IMR-90 (cell line): ENCODE data around the gene CD8A. TPM values are rescaled to one million over a fixed set of nuclear protein-coding genes. Genes with fewer than 3 reads are reported as not detected.

ENCODE experiments used
- ATAC-seq: fragments of 200-7000 bp; cut with Tn5 transposase; 2 replicates; pipeline ENCODE4 v1.9.1; 2020; ENCODE audit warnings: low read depth, mild to moderate bottlenecking, moderate library complexity
- BruUV-seq: library from RNA; stranded (reverse); fragments of 400-500 nt; replicated peaks from 2 replicates; lab custom pipeline; 2021; lab: Mats Ljungman, UMichigan
- CTCF ChIA-PET: fragments of 300-600 bp; formaldehyde crosslinking; extraction: SDS; loops from one replicate; lab custom pipeline; 2021; ENCODE audit warnings: antibody characterized with exemption; lab: Yijun Ruan, JAX
- POLR2A ChIA-PET: fragments of 300-600 bp; sonication (Branson Sonifier 250); formaldehyde crosslinking; loops from one replicate; lab custom pipeline; 2022; ENCODE audit warnings: antibody characterized with exemption; ENCODE audit not compliant: unreplicated experiment; lab: Charles Lee
- DNase-seq: peaks from one replicate; pipeline ENCODE4 v3.0.0; 2013
- H2AFZ ChIP-seq: replicated peaks from 2 replicates; pipeline ENCODE3; 2013; ENCODE audit warnings: low read length, mild to moderate bottlenecking; ENCODE audit not compliant: poor library complexity
- H2AK5ac ChIP-seq: 2 replicates; pipeline ENCODE4 v1.6.1; 2013; ENCODE audit warnings: low read depth, low read length, inconsistent platforms
- H2AK9ac ChIP-seq: replicated peaks from 2 replicates; pipeline ENCODE3; 2013; ENCODE audit warnings: mild to moderate bottlenecking, low read depth, low read length, moderate library complexity; ENCODE audit not compliant: poor library complexity
- H2BK120ac ChIP-seq: 2 replicates; pipeline ENCODE4 v1.6.1; 2013; ENCODE audit warnings: low read depth, low read length, inconsistent platforms
- H2BK15ac ChIP-seq: 3 replicates; pipeline ENCODE4 v1.6.1; 2013; ENCODE audit warnings: low read depth, low read length, inconsistent platforms
- H2BK20ac ChIP-seq: 2 replicates; pipeline ENCODE4 v1.6.1; 2013; ENCODE audit warnings: low read depth, mild to moderate bottlenecking, inconsistent platforms, low read length, moderate library complexity
- H2BK5ac ChIP-seq: 2 replicates; pipeline ENCODE4 v1.6.1; 2013; ENCODE audit warnings: mild to moderate bottlenecking, low read depth, low read length, inconsistent platforms; ENCODE audit not compliant: poor library complexity, severe bottlenecking
- H3K14ac ChIP-seq: replicated peaks from 2 replicates; pipeline ENCODE4 v1.6.1; 2013; ENCODE audit warnings: low read depth, low read length, inconsistent platforms
- H3K18ac ChIP-seq: 2 replicates; pipeline ENCODE4 v1.6.1; 2013; ENCODE audit warnings: low read depth, low read length, control low read depth
- H3K23ac ChIP-seq: 2 replicates; pipeline ENCODE4 v1.6.1; 2013; ENCODE audit warnings: low read depth, low read length, inconsistent platforms
- H3K27ac ChIP-seq: 2 replicates; pipeline ENCODE4 v1.5.1; 2013; ENCODE audit warnings: mild to moderate bottlenecking, control low read depth, low read length; ENCODE audit not compliant: insufficient read depth
- H3K27me3 ChIP-seq: 2 replicates; pipeline ENCODE4 v1.6.1; 2013; ENCODE audit warnings: low read length; ENCODE audit not compliant: control insufficient read depth, insufficient read depth
- H3K36me3 ChIP-seq: 2 replicates; pipeline ENCODE4 v1.6.1; 2013; ENCODE audit warnings: low read length, mixed read lengths; ENCODE audit not compliant: control insufficient read depth, insufficient read depth
- H3K4ac ChIP-seq: 2 replicates; pipeline ENCODE4 v1.6.1; 2013; ENCODE audit warnings: low read depth, low read length, inconsistent platforms
- H3K4me1 ChIP-seq: 2 replicates; pipeline ENCODE4 v1.6.1; 2013; ENCODE audit warnings: low read length, mixed read lengths; ENCODE audit not compliant: control insufficient read depth, insufficient read depth
- H3K4me2 ChIP-seq: 2 replicates; pipeline ENCODE4 v1.6.1; 2013; ENCODE audit warnings: low read depth, mild to moderate bottlenecking, control low read depth, low read length, moderate library complexity
- H3K4me3 ChIP-seq: 2 replicates; pipeline ENCODE4 v1.5.1; 2013; ENCODE audit warnings: low read depth, mild to moderate bottlenecking, control low read depth, low read length, moderate library complexity; ENCODE audit not compliant: insufficient read depth
- H3K56ac ChIP-seq: 2 replicates; pipeline ENCODE4 v1.6.1; 2013; ENCODE audit warnings: low read length, inconsistent platforms; ENCODE audit not compliant: insufficient read depth; ENCODE audit errors: extremely low read depth
- H3K79me1 ChIP-seq, 2 experiments: 2 replicates each; pipeline ENCODE4 v1.6.1; 2013; ENCODE audit warnings: low read length in 2 of 2, inconsistent platforms in 1 of 2, low read depth in 1 of 2
- H3K9ac ChIP-seq: 2 replicates; pipeline ENCODE4 v1.6.1; 2013; ENCODE audit warnings: low read depth, low read length, control low read depth
- H3K9me1 ChIP-seq: 2 replicates; pipeline ENCODE4 v1.6.1; 2013; ENCODE audit warnings: low read length, inconsistent platforms; ENCODE audit not compliant: insufficient read depth
- H3K9me3 ChIP-seq: 2 replicates; pipeline ENCODE4 v1.6.1; 2013; ENCODE audit warnings: low read length; ENCODE audit not compliant: control insufficient read depth, insufficient read depth
- H4K20me1 ChIP-seq: 2 replicates; pipeline ENCODE4 v1.6.1; 2013; ENCODE audit warnings: low read length, inconsistent platforms; ENCODE audit not compliant: insufficient read depth
- H4K5ac ChIP-seq: 2 replicates; pipeline ENCODE4 v1.6.1; 2013; ENCODE audit warnings: mild to moderate bottlenecking, low read depth, low read length, control low read depth
- H4K8ac ChIP-seq, 2 experiments: 2 replicates each; pipeline ENCODE4 v1.6.1; 2013; ENCODE audit warnings: low read depth in 2 of 2, low read length in 2 of 2, control low read depth in 1 of 2, inconsistent platforms in 1 of 2
- H4K91ac ChIP-seq: 2 replicates; pipeline ENCODE4 v1.6.1; 2013; ENCODE audit warnings: low read depth, low read length, inconsistent platforms; ENCODE audit not compliant: insufficient read depth
- BHLHE40 ChIP-seq: fragments of 150-350 bp; IDR thresholded peaks from 2 replicates; pipeline ENCODE4 v1.6.1; 2016; ENCODE audit warnings: mild to moderate bottlenecking, low read depth, low read length
- CEBPB ChIP-seq: IDR thresholded peaks from 2 replicates; pipeline ENCODE4 v1.6.1; 2012; ENCODE audit warnings: low read depth, low read length, improper control_type of control experiment
- CHD1 ChIP-seq: IDR thresholded peaks from 2 replicates; pipeline ENCODE4 v1.6.1; 2012; ENCODE audit warnings: low read depth, low read length, improper control_type of control experiment
- CTCF ChIP-seq: conservative IDR thresholded peaks from 2 replicates; pipeline ENCODE4 v1.5.1; 2012; ENCODE audit warnings: mild to moderate bottlenecking, low read depth, low read length, improper control_type of control experiment
- ELK1 ChIP-seq: fragments of 150-350 bp; IDR thresholded peaks from 2 replicates; pipeline ENCODE4 v1.6.1; 2016; ENCODE audit warnings: low read depth, mild to moderate bottlenecking, low read length, moderate library complexity, borderline replicate concordance
- FOS ChIP-seq: fragments of 150-350 bp; IDR thresholded peaks from 2 replicates; pipeline ENCODE4 v1.6.1; 2016; ENCODE audit warnings: low read depth, low read length
- MAFK ChIP-seq: IDR thresholded peaks from 2 replicates; pipeline ENCODE4 v1.6.1; 2012; ENCODE audit warnings: low read depth, low read length, improper control_type of control experiment
- MAZ ChIP-seq: IDR thresholded peaks from 2 replicates; pipeline ENCODE4 v1.6.1; 2012; ENCODE audit warnings: low read depth, mild to moderate bottlenecking, low read length, improper control_type of control experiment, moderate library complexity, borderline replicate concordance
- MXI1 ChIP-seq: IDR thresholded peaks from 2 replicates; pipeline ENCODE4 v1.6.1; 2012; ENCODE audit warnings: low read depth, mild to moderate bottlenecking, low read length, moderate library complexity, borderline replicate concordance
- NFE2L2 ChIP-seq: fragments of 150-350 bp; IDR thresholded peaks from 2 replicates; pipeline ENCODE4 v1.6.1; 2016; ENCODE audit warnings: low read depth, mild to moderate bottlenecking, low read length
- POLR2A ChIP-seq: IDR thresholded peaks from 2 replicates; pipeline ENCODE4 v1.6.1; 2012; ENCODE audit warnings: mild to moderate bottlenecking, low read depth, low read length
- RAD21 ChIP-seq: IDR thresholded peaks from 2 replicates; pipeline ENCODE4 v1.6.1; 2012; ENCODE audit warnings: low read length, improper control_type of control experiment
- RCOR1 ChIP-seq: IDR thresholded peaks from 2 replicates; pipeline ENCODE4 v1.6.1; 2012; ENCODE audit warnings: mild to moderate bottlenecking, low read length, improper control_type of control experiment; ENCODE audit not compliant: insufficient replicate concordance
- RFX5 ChIP-seq: IDR thresholded peaks from 2 replicates; pipeline ENCODE4 v1.8.0; 2012; ENCODE audit warnings: low read depth, mild to moderate bottlenecking, low read length, moderate library complexity
- SMC3 ChIP-seq: fragments of 150-350 bp; IDR thresholded peaks from 2 replicates; pipeline ENCODE4 v1.6.1; 2016; ENCODE audit warnings: low read depth, mild to moderate bottlenecking, antibody characterized with exemption, low read length, moderate library complexity
- USF2 ChIP-seq: fragments of 150-350 bp; IDR thresholded peaks from 2 replicates; pipeline ENCODE4 v1.6.1; 2017; ENCODE audit warnings: mild to moderate bottlenecking, antibody characterized with exemption, low read length, low read depth
- WGBS, 2 experiments: methylation state at CpG; one replicate each; pipeline versions ENCODE4 v1.1.5 to v1.1.7; 2013; ENCODE audit warnings: missing lambda C conversion rate in 2 of 2; ENCODE audit not compliant: insufficient read length in 1 of 2; ENCODE audit errors: extremely low coverage in 2 of 2; 5-methylcytosine and 5-hydroxymethylcytosine counted together
- dilution Hi-C: fragments of 300-500 bp; cut with HindIII; formaldehyde crosslinking; loops from one replicate; pipeline ENCODE4 v1.14.3; 2018; ENCODE audit warnings: low sequenced_read_pairs; ENCODE audit not compliant: unreplicated experiment
- in situ Hi-C: fragments of 300-500 bp; cut with MboI; formaldehyde crosslinking; loops from 3 replicates; pipeline ENCODE4 v1.14.3; 2019; ENCODE audit warnings: low sequenced_read_pairs, inconsistent platforms, mixed read lengths
- intact Hi-C: fragments of 100-400 bp; cut with micrococcal nuclease; formaldehyde crosslinking; loops from 2 replicates; pipeline ENCODE4 v1.10.0; 2022
- polyA plus RNA-seq, 3 experiments: library from polyadenylated mRNA; depleted of rRNA; stranded (reverse); fragments of >200 nt; gene quantifications; 2 replicates each; pipeline ENCODE4 v1.2.3, GENCODE V29; 2012; ENCODE audit warnings: low replicate concordance in 1 of 3
- total RNA-seq: library from RNA; depleted of rRNA; stranded (reverse); fragments of >200 nt; gene quantifications from 2 replicates; pipeline ENCODE4 v1.2.3, GENCODE V29; 2012

Gene CD8A
- total and polyA plus RNA-seq, 2 of the 4 experiments (the other 2 are of a cell fraction): not detected

GRCh38 chr2:86769838-86770237, 20.9 kb downstream of the CD8A start:
- TF ChIP-seq FOS (no peak), RFX5 (no peak), CHD1 (no peak), ELK1 (no peak), CEBPB (no peak), SMC3 (no peak), RAD21 (no peak), POLR2A (no peak), NFE2L2 (no peak), BHLHE40 (no peak), MAFK (no peak), CTCF (no peak), RCOR1 (no peak), MXI1 (no peak), MAZ (no peak), USF2 (no peak)
- H2BK20ac ChIP-seq: no peak overlapping the region
- H3K36me3 ChIP-seq: peaks cover 21% of the 10 kb centered on the region
- ATAC-seq: no peak
- H3K4ac ChIP-seq: no peak overlapping the region
- no peak overlapping the region for H2BK5ac ChIP-seq
- H3K14ac ChIP-seq: no peak overlapping the region
- dilution Hi-C loops: no loop called here
- no peak overlapping the region for H3K23ac ChIP-seq
- no CpG with 5 or more reads among the region's 4 CpGs for WGBS, 2 experiments
- intact Hi-C loops: no loop called here
- ChIA-PET CTCF (interaction anchor here (0.6 kb wide), 1 partner anchor 1161 kb away, joined by 3 read pairs; no protein-coding TSS in a partner anchor), POLR2A (no interaction called here)
- DNase-seq: no peak
- no peaks in the 10 kb centered on the region for H3K79me1 ChIP-seq
- no peak overlapping the region for H3K27ac ChIP-seq
- no peak overlapping the region for H4K8ac ChIP-seq
- no peak overlapping the region for H2AK5ac ChIP-seq
- H3K18ac ChIP-seq: no peak overlapping the region
- no peak overlapping the region for H2AK9ac ChIP-seq
- H3K9ac ChIP-seq: no peak overlapping the region
- no peaks in the 10 kb centered on the region for H3K4me1 ChIP-seq
- H3K9me3 ChIP-seq: no peaks in the 10 kb centered on the region
- no TSS peak for BruUV-seq
- H3K27me3 ChIP-seq: no peaks in the 10 kb centered on the region
- no peak overlapping the region for H4K91ac ChIP-seq
- in situ Hi-C loops: no loop called here
- no peak overlapping the region for H3K4me2 ChIP-seq
- no peak overlapping the region for H3K4me3 ChIP-seq
- no peaks in the 10 kb centered on the region for H4K20me1 ChIP-seq
- H3K56ac ChIP-seq: no peak overlapping the region
- no peak overlapping the region for H2BK15ac ChIP-seq
- H2AFZ ChIP-seq: no peak overlapping the region
- H2BK120ac ChIP-seq: no peak overlapping the region
- no peak overlapping the region for H4K5ac ChIP-seq
- H3K9me1 ChIP-seq: no peaks in the 10 kb centered on the region
